ENCODE data around the gene COMMD1.
"Not testable (repeated sequence)": the region's sequence is repeated elsewhere in the genome, so short reads cannot be mapped to it uniquely, and the experiment has no call there.

COMMD1 gene

GRCh38 chr2:61905372-61906185 lies at the start of gene COMMD1:
COMMD1 (plus strand) TSS chr2:61905674; CDS start chr2:61905679, 5 bp downstream.
- peak; percentile 57 to 64 for DNase-seq (ENCODE audit: low read depth in 2 of 2, low spot score in 1 of 2)

GRCh38 chr2:61857224-61857623 lies 48.2 kb upstream of the COMMD1 start:
- no peak for DNase-seq (ENCODE audit: low read depth in 2 of 2, low spot score in 1 of 2)

GRCh38 chr2:61862085-61862484 lies 43.4 kb upstream of the COMMD1 start:
- DNase-seq (ENCODE audit: low read depth in 2 of 2, low spot score in 1 of 2), result no peak

- not testable (repeated sequence) for DNase-seq (ENCODE audit: low read depth in 2 of 2, low spot score in 1 of 2)
Measured at GRCh38 chr2:61866482-61867089, 38.9 kb upstream of the COMMD1 start.

- DNase-seq (ENCODE audit: low read depth in 2 of 2, low spot score in 1 of 2), result no peak
Measured at GRCh38 chr2:61876400-61876799, 29.1 kb upstream of the COMMD1 start.

GRCh38 chr2:61877571-61878245 lies 27.8 kb upstream of the COMMD1 start:
- no peak for DNase-seq (ENCODE audit: low read depth in 2 of 2, low spot score in 1 of 2)

GRCh38 chr2:61878761-61879160 lies 26.7 kb upstream of the COMMD1 start:
- no peak for DNase-seq (ENCODE audit: low read depth in 2 of 2, low spot score in 1 of 2)

GRCh38 chr2:61879351-61879750 lies 26.1 kb upstream of the COMMD1 start:
- not testable (repeated sequence) for DNase-seq (ENCODE audit: low read depth in 2 of 2, low spot score in 1 of 2)

- no peak for DNase-seq (ENCODE audit: low read depth in 2 of 2, low spot score in 1 of 2)
Measured at GRCh38 chr2:61882850-61883249, 22.6 kb upstream of the COMMD1 start.

- DNase-seq (ENCODE audit: low read depth in 2 of 2, low spot score in 1 of 2), result no peak
Measured at GRCh38 chr2:61885896-61886603, 19.4 kb upstream of the COMMD1 start.

GRCh38 chr2:61887717-61888266 lies 17.7 kb upstream of the COMMD1 start:
- DNase-seq (ENCODE audit: low read depth in 2 of 2, low spot score in 1 of 2), result no peak

GRCh38 chr2:61888267-61889055 lies 17.0 kb upstream of the COMMD1 start, which contains the start of gene CCT4:
CCT4 (minus strand) TSS chr2:61888656; CDS start chr2:61888507, 149 bp downstream.
- DNase-seq (ENCODE audit: low read depth in 2 of 2, low spot score in 1 of 2), result peak; percentile 85 to 89

- no peak for DNase-seq (ENCODE audit: low read depth in 2 of 2, low spot score in 1 of 2)
Measured at GRCh38 chr2:61898810-61899209, 6.7 kb upstream of the COMMD1 start.

GRCh38 chr2:61900281-61900680 lies 5.2 kb upstream of the COMMD1 start:
- no peak for DNase-seq (ENCODE audit: low read depth in 2 of 2, low spot score in 1 of 2)

- DNase-seq (ENCODE audit: low read depth in 2 of 2, low spot score in 1 of 2), result no peak
Measured at GRCh38 chr2:61906186-61906470, 654 bp downstream of the COMMD1 start.

- DNase-seq (ENCODE audit: low read depth in 2 of 2, low spot score in 1 of 2), result no peak
Measured at GRCh38 chr2:61909116-61909515, 3.6 kb downstream of the COMMD1 start.

- DNase-seq (ENCODE audit: low read depth in 2 of 2, low spot score in 1 of 2), result no peak
Measured at GRCh38 chr2:61910603-61911002, 5.1 kb downstream of the COMMD1 start.

GRCh38 chr2:61911510-61911909 lies 6.0 kb downstream of the COMMD1 start:
- no peak for DNase-seq (ENCODE audit: low read depth in 2 of 2, low spot score in 1 of 2)

GRCh38 chr2:61914794-61915193 lies 9.3 kb downstream of the COMMD1 start:
- DNase-seq (ENCODE audit: low read depth in 2 of 2, low spot score in 1 of 2), result not testable (repeated sequence)

- DNase-seq (ENCODE audit: low read depth in 2 of 2, low spot score in 1 of 2), result no peak
Measured at GRCh38 chr2:61920548-61920947, 15.1 kb downstream of the COMMD1 start.
